Panc1 (cell line): ENCODE results near the gene MBD3L3. TPM values are rescaled to one million over a fixed set of nuclear protein-coding genes. Genes with fewer than 3 reads are reported as not detected.

Source experiments
- ATAC-seq: fragments of 200-7000 bp; cut with Tn5 transposase; 2 replicates; pipeline ENCODE4 v1.9.1; 2020; ENCODE audit warnings: mild to moderate bottlenecking, moderate library complexity
- BruUV-seq: library from RNA; stranded (reverse); fragments of 400-500 nt; replicated peaks from 2 replicates; lab custom pipeline; 2021; lab: Mats Ljungman, UMichigan
- CTCF ChIA-PET: fragments of 300-600 bp; sonication (Branson Sonifier 250); formaldehyde crosslinking; loops from one replicate; lab custom pipeline; 2022; ENCODE audit warnings: antibody characterized with exemption; lab: Charles Lee
- POLR2A ChIA-PET: fragments of 300-600 bp; sonication (Branson Sonifier 250); formaldehyde crosslinking; loops from one replicate; lab custom pipeline; 2022; ENCODE audit warnings: antibody characterized with exemption; lab: Charles Lee
- DNase-seq: peaks from one replicate; pipeline ENCODE4 v3.0.0-alpha.2; 2010; ENCODE audit warnings: low read depth, low spot score
- H3K27ac ChIP-seq: 2 replicates; pipeline ENCODE4 v1.5.1; 2011; ENCODE audit warnings: mild to moderate bottlenecking, low read length, inconsistent platforms
- H3K27me3 ChIP-seq: fragments of 200-500 bp; sonication (Bioruptor generic); 2 replicates; pipeline ENCODE4 v1.6.0; 2014; ENCODE audit warnings: low read length, inconsistent platforms; ENCODE audit not compliant: control insufficient read depth, insufficient read depth
- H3K36me3 ChIP-seq: fragments of 200-500 bp; sonication (Bioruptor generic); 2 replicates; pipeline ENCODE4 v1.5.1; 2014; ENCODE audit warnings: inconsistent platforms, mild to moderate bottlenecking, low read length, moderate library complexity; ENCODE audit not compliant: control insufficient read depth, insufficient read depth
- H3K4me1 ChIP-seq: 2 replicates; pipeline ENCODE4 v1.5.1; 2011; ENCODE audit warnings: inconsistent platforms, mild to moderate bottlenecking, low read length, moderate library complexity; ENCODE audit not compliant: control insufficient read depth, insufficient read depth
- H3K4me3 ChIP-seq, 2 experiments: 2 replicates each; pipeline ENCODE4 v1.5.1; 2011 to 2012; ENCODE audit warnings: low read depth in 2 of 2, low read length in 2 of 2, mild to moderate bottlenecking in 2 of 2, inconsistent platforms in 1 of 2, moderate library complexity in 1 of 2
- H3K9me3 ChIP-seq: fragments of 200-500 bp; sonication (Bioruptor generic); 2 replicates; pipeline ENCODE4 v1.5.1; 2014; ENCODE audit warnings: low read depth, mild to moderate bottlenecking, inconsistent platforms, low read length, moderate library complexity; ENCODE audit not compliant: control insufficient read depth, insufficient read depth
- POLR2AphosphoS5 ChIP-seq: IDR thresholded peaks from 2 replicates; pipeline ENCODE4 v1.6.1; 2012; ENCODE audit warnings: mild to moderate bottlenecking, low read depth, low read length, moderate library complexity
- SIN3A ChIP-seq: IDR thresholded peaks from 2 replicates; pipeline ENCODE4 v1.6.1; 2012; ENCODE audit warnings: low read depth, mild to moderate bottlenecking, low read length, moderate library complexity, borderline replicate concordance; ENCODE audit not compliant: insufficient read depth
- TCF7L2 ChIP-seq: IDR thresholded peaks from 2 replicates; pipeline ENCODE4 v1.6.1; 2011; ENCODE audit warnings: mild to moderate bottlenecking, low read depth, low read length, inconsistent platforms
- in situ Hi-C: cut with HindIII; loops from 2 replicates; pipeline ENCODE4 v1.10.0; 2016; ENCODE audit warnings: low sequenced_read_pairs, low pct_unique_long_range_greater_than_20kb
- intact Hi-C: fragments of 100-400 bp; cut with micrococcal nuclease; formaldehyde crosslinking; loops from one replicate; pipeline ENCODE4 v1.10.0; 2022; ENCODE audit not compliant: unreplicated experiment
- total RNA-seq: library from RNA; stranded (reverse); gene quantifications from one replicate; pipeline ENCODE4 v1.2.1, GENCODE V29; 2021; ENCODE audit not compliant: unreplicated experiment
- TF ChIP-seq, protein P1 (sequence below), 2 experiments: IDR thresholded peaks; 2 replicates each; pipeline ENCODE4 v1.6.1; 2011 to 2012; ENCODE audit warnings: low read depth in 2 of 2, control low read depth in 1 of 2, low read length in 1 of 2, mild to moderate bottlenecking in 1 of 2, moderate library complexity in 1 of 2; ENCODE audit not compliant: insufficient read depth in 1 of 2
- TF ChIP-seq, protein P2 (sequence below): fragments of 450-650 bp; IDR thresholded peaks from 2 replicates; pipeline ENCODE4 v1.5.1; 2017; ENCODE audit warnings: mild to moderate bottlenecking

Gene MBD3L3
- total RNA-seq, 1 experiment from 2014 or later: not detected

DNA sequence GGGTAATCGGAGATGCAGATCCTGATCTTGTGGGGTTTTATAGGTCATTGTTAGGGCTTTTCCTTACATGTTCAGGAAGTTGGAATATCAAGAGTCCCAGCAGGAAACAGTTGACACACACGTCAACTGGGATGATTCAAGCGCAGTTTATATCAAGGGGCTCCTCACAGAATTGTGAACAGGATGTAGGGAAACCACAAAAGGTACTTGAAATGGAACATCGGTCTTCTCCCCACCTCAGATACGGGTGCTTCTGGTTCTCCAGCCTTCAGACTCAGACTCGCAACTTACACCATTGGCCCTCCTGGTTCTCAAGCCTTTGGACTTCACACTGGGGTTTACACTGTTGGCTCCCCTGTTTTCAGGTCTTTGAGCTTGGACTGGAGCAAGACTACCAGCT, 30.5 kb upstream of the MBD3L3 start:
- in situ Hi-C loops: no loop called here
- TF ChIP-seq, protein P1, sequence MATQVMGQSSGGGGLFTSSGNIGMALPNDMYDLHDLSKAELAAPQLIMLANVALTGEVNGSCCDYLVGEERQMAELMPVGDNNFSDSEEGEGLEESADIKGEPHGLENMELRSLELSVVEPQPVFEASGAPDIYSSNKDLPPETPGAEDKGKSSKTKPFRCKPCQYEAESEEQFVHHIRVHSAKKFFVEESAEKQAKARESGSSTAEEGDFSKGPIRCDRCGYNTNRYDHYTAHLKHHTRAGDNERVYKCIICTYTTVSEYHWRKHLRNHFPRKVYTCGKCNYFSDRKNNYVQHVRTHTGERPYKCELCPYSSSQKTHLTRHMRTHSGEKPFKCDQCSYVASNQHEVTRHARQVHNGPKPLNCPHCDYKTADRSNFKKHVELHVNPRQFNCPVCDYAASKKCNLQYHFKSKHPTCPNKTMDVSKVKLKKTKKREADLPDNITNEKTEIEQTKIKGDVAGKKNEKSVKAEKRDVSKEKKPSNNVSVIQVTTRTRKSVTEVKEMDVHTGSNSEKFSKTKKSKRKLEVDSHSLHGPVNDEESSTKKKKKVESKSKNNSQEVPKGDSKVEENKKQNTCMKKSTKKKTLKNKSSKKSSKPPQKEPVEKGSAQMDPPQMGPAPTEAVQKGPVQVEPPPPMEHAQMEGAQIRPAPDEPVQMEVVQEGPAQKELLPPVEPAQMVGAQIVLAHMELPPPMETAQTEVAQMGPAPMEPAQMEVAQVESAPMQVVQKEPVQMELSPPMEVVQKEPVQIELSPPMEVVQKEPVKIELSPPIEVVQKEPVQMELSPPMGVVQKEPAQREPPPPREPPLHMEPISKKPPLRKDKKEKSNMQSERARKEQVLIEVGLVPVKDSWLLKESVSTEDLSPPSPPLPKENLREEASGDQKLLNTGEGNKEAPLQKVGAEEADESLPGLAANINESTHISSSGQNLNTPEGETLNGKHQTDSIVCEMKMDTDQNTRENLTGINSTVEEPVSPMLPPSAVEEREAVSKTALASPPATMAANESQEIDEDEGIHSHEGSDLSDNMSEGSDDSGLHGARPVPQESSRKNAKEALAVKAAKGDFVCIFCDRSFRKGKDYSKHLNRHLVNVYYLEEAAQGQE (IDR thresholded peaks at IDR 0.05; ENCODE audit: insufficient read depth in 1 of 2, low read depth in 2 of 2, low read length in 1 of 2): no peak
- TF ChIP-seq, protein P2, sequence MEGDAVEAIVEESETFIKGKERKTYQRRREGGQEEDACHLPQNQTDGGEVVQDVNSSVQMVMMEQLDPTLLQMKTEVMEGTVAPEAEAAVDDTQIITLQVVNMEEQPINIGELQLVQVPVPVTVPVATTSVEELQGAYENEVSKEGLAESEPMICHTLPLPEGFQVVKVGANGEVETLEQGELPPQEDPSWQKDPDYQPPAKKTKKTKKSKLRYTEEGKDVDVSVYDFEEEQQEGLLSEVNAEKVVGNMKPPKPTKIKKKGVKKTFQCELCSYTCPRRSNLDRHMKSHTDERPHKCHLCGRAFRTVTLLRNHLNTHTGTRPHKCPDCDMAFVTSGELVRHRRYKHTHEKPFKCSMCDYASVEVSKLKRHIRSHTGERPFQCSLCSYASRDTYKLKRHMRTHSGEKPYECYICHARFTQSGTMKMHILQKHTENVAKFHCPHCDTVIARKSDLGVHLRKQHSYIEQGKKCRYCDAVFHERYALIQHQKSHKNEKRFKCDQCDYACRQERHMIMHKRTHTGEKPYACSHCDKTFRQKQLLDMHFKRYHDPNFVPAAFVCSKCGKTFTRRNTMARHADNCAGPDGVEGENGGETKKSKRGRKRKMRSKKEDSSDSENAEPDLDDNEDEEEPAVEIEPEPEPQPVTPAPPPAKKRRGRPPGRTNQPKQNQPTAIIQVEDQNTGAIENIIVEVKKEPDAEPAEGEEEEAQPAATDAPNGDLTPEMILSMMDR: no peak
- TF ChIP-seq POLR2AphosphoS5 (no peak), TCF7L2 (no peak)
- CTCF ChIA-PET: no interaction called here

DNA sequence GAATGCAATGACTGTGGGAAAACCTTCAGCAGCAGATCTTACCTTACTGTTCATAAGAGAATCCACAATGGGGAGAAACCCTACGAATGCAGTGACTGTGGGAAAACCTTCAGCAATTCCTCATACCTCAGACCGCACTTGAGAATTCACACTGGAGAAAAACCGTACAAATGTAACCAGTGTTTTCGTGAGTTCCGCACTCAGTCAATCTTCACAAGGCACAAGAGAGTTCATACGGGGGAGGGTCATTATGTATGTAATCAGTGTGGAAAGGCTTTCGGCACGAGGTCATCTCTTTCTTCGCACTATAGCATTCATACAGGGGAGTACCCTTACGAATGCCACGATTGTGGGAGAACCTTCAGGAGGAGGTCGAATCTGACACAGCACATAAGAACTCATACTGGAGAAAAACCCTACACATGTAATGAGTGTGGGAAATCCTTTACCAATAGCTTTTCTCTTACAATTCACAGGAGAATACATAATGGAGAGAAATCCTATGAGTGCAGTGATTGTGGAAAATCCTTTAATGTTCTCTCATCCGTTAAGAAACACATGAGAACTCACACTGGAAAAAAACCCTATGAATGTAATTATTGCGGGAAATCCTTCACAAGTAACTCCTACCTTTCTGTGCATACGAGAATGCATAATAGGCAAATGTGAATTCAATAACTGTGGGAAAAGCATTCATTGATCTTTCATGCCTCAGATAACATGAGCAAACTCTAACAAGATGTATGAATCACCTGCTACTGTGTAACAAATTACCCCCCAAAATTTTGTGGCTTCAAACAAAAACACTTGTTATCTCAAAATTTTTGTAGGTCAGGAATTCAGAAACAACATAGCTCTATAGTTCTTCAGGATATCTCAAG, 24.8 kb upstream of the MBD3L3 start:
- no peaks in the 10 kb centered on the region for H3K27me3 ChIP-seq
- CTCF ChIA-PET: no interaction called here
- no peak overlapping the region for H3K4me3 ChIP-seq
- in situ Hi-C loops: no loop called here
- intact Hi-C loops: no loop called here
- peaks cover 62% of the 10 kb centered on the region for H3K9me3 ChIP-seq
- DNase-seq (no peak), ATAC-seq (no peak)
- TF ChIP-seq SIN3A (no peak), POLR2AphosphoS5 (no peak; the same call in 1 of the 2 replicates), TCF7L2 (no peak)
- TF ChIP-seq, protein P2: no peak
- TF ChIP-seq, protein P1 (IDR thresholded peaks at IDR 0.05; ENCODE audit: insufficient read depth in 1 of 2, low read depth in 2 of 2, low read length in 1 of 2): no peak
- no peak overlapping the region for H3K27ac ChIP-seq
- TSS peak; percentile 36 for BruUV-seq
- POLR2A ChIA-PET: no interaction called here
- no peaks in the 10 kb centered on the region for H3K4me1 ChIP-seq
- H3K36me3 ChIP-seq: peaks cover 22% of the 10 kb centered on the region

More for the DNA sequence above, 30.5 kb upstream of the MBD3L3 start:
- Histone ChIP-seq H3K27ac (no peak overlapping the region), H3K9me3 (peaks cover 15% of the 10 kb centered on the region), H3K4me1 (no peaks in the 10 kb centered on the region), H3K4me3 (no peak overlapping the region), H3K36me3 (no peaks in the 10 kb centered on the region), H3K27me3 (no peaks in the 10 kb centered on the region)
- POLR2A ChIA-PET: no interaction called here
- intact Hi-C loops: no loop called here
- DNase-seq: no peak
- BruUV-seq: no TSS peak
- ATAC-seq: no peak
